ENCODE measurements around the gene CRB2. TPM values are rescaled to one million over a fixed set of nuclear protein-coding genes. Genes with fewer than 3 reads are reported as not detected.

The CRB2 gene
- total and polyA plus RNA-seq, 3 donors from 2014 or later = 0.63 to 3.4 (median 0.68) TPM

GRCh38 chr9:123312306-123312877 is 43.6 kb upstream of the CRB2 start:
- intact Hi-C loops (cut with DNase I; ENCODE audit: low total_unique reads) = no loop called here
- TF ChIP-seq CTCF (IDR thresholded peaks at IDR 0.05) (no peak), POLR2A (IDR thresholded peaks at IDR 0.05) (no peak)
- no peaks in the 10 kb centered on the region for H3K36me3 ChIP-seq (ENCODE audit: low read depth, missing control alignments)
- no peaks in the 10 kb centered on the region for H3K9me3 ChIP-seq
- no peak for DNase-seq
- peaks cover 10% of the 10 kb centered on the region for H3K4me1 ChIP-seq
- H3K27me3 ChIP-seq = no peaks in the 10 kb centered on the region
- no peak overlapping the region for H3K4me3 ChIP-seq
- WGBS, 2 donors = 93 to 96% methylated on average over 4 of the region's 4 CpGs
- H3K27ac ChIP-seq = no peak overlapping the region

GRCh38 chr9:123314617-123315016 is 41.4 kb upstream of the CRB2 start:
- no peak for TF ChIP-seq POLR2A (IDR thresholded peaks at IDR 0.05)
- no peak for TF ChIP-seq CTCF (IDR thresholded peaks at IDR 0.05)
- Histone ChIP-seq H3K4me1 (peaks cover 6% of the 10 kb centered on the region), H3K4me3 (no peak overlapping the region), H3K36me3 (ENCODE audit: low read depth, missing control alignments) (no peaks in the 10 kb centered on the region), H3K27ac (no peak overlapping the region), H3K27me3 (no peaks in the 10 kb centered on the region), H3K9me3 (no peaks in the 10 kb centered on the region)
- no peak for DNase-seq
- WGBS, 2 donors = 95 to 97% methylated on average over 5 to 6 of the region's 6 CpGs
- intact Hi-C loops (cut with DNase I; ENCODE audit: low total_unique reads) = no loop called here

DNA sequence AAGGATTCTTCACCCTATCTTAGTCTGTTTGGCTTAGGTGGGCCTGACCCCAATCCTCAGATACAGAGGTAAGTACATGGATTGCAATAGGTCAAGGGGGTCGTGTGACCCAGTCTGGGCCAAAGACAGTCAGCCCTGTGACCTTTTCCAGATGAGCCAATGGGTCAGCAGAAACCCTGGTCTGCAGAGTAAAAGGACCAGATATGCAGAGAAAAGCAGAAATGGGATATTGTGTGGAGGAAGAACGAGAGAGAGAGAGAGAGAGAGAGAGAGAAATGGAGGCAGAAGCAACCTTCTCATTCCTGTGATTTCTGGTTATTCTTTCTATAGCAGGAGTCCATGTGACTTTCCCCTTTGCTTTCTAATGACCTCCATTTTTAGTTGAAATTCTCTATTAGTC is 40.4 kb upstream of the CRB2 start:
- TF ChIP-seq POLR2A (IDR thresholded peaks at IDR 0.05) (no peak), CTCF (IDR thresholded peaks at IDR 0.05) (no peak)
- H3K27me3 ChIP-seq = no peaks in the 10 kb centered on the region
- peaks cover 6% of the 10 kb centered on the region for H3K4me1 ChIP-seq
- 92 to 95% methylated on average over 2 of the region's 2 CpGs for WGBS, 2 donors
- no peak overlapping the region for H3K27ac ChIP-seq
- no peak for DNase-seq
- intact Hi-C loops (cut with DNase I; ENCODE audit: low total_unique reads) = no loop called here
- no peaks in the 10 kb centered on the region for H3K9me3 ChIP-seq
- no peak overlapping the region for H3K4me3 ChIP-seq
- no peaks in the 10 kb centered on the region for H3K36me3 ChIP-seq (ENCODE audit: low read depth, missing control alignments)

GRCh38 chr9:123316053-123316718 is 39.8 kb upstream of the CRB2 start:
- DNase-seq = no peak
- intact Hi-C loops (cut with DNase I; ENCODE audit: low total_unique reads) = no loop called here
- H3K27me3 ChIP-seq = no peaks in the 10 kb centered on the region
- H3K27ac ChIP-seq = no peak overlapping the region
- TF ChIP-seq CTCF (IDR thresholded peaks at IDR 0.05) = no peak
- TF ChIP-seq POLR2A (IDR thresholded peaks at IDR 0.05) = no peak
- peaks cover 4% of the 10 kb centered on the region for H3K4me1 ChIP-seq
- no peaks in the 10 kb centered on the region for H3K9me3 ChIP-seq
- 76% methylated on average over 7 of the region's 7 CpGs for WGBS, 2 donors
- no peak overlapping the region for H3K4me3 ChIP-seq
- no peaks in the 10 kb centered on the region for H3K36me3 ChIP-seq (ENCODE audit: low read depth, missing control alignments)

- Histone ChIP-seq H3K4me3 (no peak overlapping the region), H3K27me3 (no peaks in the 10 kb centered on the region), H3K4me1 (no peaks in the 10 kb centered on the region), H3K27ac (no peak overlapping the region), H3K36me3 (ENCODE audit: low read depth, missing control alignments) (no peaks in the 10 kb centered on the region), H3K9me3 (no peaks in the 10 kb centered on the region)
- DNase-seq = no peak
- TF ChIP-seq POLR2A (IDR thresholded peaks at IDR 0.05) (no peak), CTCF (IDR thresholded peaks at IDR 0.05) (no peak)
- intact Hi-C loops (cut with DNase I; ENCODE audit: low total_unique reads) = no loop called here
- 80 to 87% methylated on average over 7 of the region's 7 CpGs for WGBS, 2 donors
These were observed 37.8 kb upstream of the CRB2 start for GRCh38 chr9:123318202-123318601.
